ENCODE results near the gene UVRAG. TPM values are rescaled to one million over a fixed set of nuclear protein-coding genes. Genes with fewer than 3 reads are reported as not detected.

UVRAG gene
- total RNA-seq, 1 donor from 2014 or later: 24.3 TPM

- DNase-seq (ENCODE audit: low spot score): no peak
These were observed 375.4 kb downstream of the UVRAG start for GRCh38 chr11:76190376-76190775.

Other genes with a start within 250 kb of the UVRAG start
- 13.3 TPM for gene MAP6, start 146.2 kb upstream of the UVRAG start, total RNA-seq
- gene MOGAT2, start 97.4 kb upstream of the UVRAG start, total RNA-seq: 1.4 TPM
- gene DGAT2, start 46.4 kb upstream of the UVRAG start, total RNA-seq: 5.8 TPM